GM21390 (cell line): Measurements from ENCODE around the gene POLR2F.
"Not testable (repeated sequence)": the region's sequence is repeated elsewhere in the genome, so short reads cannot be mapped to it uniquely, and the experiment has no call there.

Experiments used
- ATAC-seq: cut with Tn5 transposase; IDR thresholded peaks from one replicate; pipeline ENCODE4 v1.9.1; 2021; ENCODE audit not compliant: unreplicated experiment

The POLR2F gene

DNA sequence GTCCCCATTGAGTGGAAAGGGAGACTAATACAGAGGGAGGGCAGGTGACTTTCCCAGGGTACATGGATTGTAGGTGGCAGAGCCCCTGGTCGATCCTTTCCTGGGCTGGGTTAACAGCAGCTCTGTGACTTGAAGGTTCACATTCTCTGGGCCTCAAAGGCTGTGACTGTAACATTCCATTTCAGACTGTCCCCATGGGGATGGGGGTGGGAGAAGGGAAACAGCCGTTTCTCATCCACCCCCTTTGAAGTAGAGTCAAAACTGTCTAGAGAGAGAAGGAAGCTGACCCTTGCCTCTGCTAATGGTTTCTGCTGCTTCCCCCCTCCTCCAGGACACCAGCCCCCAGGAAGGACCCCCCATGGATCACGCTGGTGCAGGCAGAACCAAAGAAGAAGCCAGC, 28.2 kb upstream of the POLR2F start:
- ATAC-seq: no peak

DNA sequence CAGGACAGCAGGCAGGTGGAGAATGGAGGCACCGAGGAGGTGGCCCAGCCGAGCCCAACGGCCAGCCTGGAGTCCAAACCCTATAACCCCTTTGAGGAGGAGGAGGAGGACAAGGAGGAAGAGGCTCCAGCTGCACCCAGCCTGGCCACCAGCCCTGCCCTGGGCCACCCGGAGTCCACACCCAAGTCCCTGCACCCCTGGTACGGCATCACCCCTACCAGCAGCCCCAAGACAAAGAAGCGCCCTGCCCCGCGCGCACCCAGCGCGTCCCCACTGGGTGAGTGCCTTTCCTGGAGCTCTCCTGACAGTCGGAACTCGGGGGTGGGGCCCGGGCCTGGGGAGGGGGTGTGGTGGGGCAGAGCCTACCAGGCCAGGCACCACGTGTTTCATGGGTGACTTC, 27.7 kb upstream of the POLR2F start:
- no peak for ATAC-seq

DNA sequence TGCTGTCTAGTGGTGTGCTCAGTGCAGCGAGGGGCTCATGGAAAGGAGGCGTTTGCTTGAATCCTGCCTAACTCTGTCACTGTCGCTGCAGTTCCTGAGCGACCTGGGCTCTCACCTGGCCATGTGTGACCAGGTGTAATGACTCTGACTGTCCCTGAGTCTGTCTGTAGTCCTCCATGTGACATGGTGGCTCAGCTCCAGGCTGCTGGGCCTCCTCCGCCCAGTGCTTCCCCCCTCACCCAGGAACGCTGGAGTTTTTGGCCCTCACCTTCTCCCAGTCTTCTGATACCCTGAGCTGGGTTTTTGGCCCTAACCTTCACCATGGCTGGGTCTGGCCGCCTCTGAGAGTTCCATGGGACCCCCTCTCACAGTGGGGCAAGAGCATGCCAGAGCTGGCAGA, 27.1 kb upstream of the POLR2F start:
- no peak for ATAC-seq

DNA sequence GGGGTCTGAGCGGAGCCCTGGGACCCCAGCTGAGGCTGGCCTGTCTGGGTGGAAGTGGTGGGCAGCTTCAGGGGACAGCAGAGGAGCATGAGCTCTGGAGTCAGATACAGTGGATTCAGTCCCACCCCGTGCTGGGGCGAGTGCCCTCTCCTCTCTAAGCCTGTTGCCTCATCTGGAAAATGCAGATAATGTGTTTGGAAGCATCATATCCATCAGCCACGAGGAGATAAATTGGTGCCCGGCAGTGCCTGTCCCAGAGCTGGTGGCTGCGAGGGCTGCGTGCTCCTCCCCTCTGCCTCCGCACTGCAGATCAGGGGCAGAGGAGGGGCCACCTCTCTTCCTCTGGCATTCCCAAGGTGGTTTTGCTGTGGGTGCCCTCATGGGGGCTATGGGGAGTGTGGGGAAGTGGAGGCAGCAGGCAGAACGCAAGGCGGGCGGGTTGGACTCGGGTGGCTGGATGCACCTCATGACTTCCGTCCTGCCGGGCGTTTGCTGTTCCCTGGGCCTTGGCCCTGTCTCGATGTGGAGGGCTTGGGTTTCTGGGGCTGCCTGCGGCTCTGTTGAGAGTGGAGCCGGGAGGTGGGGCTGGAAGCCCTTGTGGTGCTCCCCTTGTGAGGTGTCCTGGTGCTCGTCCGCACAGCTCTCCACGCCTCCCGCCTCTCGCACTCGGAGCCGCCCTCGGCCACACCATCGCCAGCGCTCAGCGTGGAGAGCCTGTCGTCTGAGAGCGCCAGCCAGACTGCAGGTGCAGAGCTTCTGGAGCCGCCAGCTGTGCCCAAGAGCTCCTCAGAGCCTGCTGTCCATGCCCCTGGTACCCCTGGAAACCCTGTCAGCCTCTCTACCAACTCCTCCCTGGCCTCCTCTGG, 26.5 kb upstream of the POLR2F start:
- no peak for ATAC-seq

DNA sequence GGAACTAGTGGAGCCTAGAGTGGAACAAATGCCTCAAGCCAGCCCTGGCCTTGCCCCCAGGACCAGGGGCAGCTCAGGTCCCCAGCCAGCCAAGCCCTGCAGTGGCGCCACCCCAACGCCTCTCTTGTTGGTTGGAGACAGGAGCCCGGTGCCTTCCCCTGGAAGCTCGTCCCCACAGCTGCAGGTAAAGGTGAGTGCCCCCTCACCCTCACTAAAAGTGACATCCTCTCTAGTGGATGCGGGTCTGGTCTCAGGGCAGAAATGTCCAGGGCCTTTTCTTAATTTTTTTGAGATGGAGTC, 25.9 kb upstream of the POLR2F start:
- no peak for ATAC-seq

DNA sequence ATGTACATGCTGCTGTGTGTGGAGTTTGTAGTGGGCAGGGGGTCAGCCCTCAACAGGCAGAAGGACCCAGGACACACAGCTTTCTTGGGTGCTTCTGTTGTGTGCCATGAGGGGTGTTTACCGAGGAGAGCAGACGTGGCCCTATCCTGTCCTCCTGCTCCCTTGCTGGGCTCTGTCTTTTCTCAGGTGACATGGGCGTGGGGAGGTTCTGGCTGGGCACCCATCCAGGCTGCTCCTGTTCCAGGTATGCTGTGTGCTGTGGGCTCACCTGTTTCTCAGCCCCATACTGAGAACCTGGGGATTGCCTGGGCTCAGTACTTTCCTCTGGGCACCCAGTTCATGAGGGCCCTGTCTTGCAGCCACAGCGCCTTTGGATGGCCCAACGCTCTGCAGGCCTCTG, 24.1 kb upstream of the POLR2F start:
- ATAC-seq: no peak

DNA sequence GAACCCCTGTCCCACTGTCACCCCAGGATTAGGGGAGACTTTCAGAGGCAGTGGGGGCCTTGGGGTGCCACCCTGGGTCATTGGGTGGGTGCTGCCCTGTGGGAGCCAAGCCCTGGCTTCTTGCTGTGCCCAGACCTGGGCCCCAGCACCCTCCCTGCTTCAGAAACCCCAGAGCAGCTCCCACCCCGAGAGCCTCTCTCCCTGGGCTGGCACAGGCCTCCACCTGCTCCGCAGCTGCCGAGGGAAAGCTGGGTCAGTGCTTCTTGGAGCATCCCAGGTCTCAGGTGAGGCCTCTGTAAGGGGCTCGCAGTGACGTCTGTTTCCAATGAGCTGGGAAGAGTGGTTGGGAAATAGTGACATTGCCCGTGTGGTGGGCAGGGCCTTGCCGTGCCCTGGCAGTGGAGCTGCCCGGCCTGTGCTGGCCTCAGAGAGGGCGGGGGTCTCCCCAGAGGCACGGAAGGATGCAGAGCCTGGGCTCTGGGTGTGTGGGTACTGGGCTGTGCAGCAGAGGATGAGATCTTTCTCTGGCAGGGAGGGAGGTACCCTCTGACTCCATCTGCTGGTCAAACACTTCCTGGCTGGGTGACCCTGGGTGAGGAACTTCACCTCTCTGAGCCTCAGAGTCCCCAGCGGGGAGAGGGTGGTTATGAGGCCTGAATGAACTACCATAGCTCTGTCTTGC, 23.1 kb upstream of the POLR2F start:
- ATAC-seq: no peak

DNA sequence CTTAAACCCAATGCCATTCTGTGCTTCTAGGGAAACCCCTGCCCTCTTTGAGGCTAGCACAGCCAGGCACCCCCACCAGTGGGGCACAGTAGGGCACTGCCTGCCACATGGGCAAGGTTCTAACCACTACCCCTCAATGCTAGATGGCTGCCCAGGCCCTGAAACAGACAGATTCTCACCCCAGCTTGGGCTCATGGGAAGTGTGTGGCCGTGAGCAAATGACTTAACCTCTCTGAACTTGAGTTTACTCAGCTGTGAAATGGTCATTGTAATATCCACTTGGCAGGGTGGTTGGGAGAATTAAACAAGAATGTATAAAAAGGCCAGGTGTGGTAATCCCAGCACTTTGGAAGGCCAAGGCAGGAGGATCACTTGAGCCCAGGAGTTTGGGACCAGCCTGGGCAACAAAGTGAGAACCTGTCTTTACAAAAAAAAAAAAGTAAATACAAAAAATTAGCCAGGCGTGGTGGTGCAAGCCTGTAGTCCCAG, 22.5 kb upstream of the POLR2F start:
- ATAC-seq: no peak

DNA sequence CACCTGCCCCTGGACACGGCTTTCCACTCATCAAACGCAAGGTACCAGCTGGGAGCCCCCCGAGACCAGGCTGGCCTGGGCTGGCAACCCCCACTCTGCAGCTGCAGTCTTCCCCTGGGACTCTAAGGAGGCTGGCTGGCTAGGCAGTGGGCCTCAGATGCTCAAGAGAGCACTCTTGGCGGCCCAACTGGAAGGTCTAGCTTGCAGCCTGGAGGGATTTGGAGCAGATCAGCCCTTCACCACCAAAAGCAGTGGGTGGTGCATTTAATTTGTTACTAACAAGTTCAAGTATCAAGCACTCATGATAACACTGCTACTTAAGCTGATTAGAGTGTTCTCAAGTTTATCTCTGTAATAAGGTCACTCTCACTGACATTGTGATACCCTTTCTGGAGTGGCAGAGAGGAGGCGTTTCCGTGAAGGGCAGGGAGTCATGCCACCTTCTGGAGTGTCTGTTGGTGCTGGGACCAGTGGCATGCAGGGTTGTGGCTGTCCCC, 21.6 kb upstream of the POLR2F start:
- no peak for ATAC-seq

DNA sequence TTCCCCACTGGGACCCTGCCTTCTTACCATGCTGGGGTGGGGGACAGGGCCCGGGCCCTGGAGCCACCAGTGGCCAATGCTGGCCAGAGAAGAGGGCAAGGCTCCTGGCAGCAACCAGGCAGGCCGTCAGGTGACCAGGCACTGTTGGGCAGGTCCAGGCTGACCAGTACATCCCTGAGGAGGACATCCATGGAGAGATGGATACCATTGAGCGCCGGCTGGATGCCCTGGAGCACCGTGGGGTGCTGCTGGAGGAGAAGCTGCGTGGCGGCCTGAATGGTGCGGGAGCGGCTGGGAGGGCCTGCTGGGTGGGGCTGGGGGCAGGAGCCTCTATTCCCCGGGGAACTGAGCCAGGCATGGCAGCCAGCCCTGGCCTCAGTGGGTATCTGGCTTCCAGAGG, 21.1 kb upstream of the POLR2F start:
- ATAC-seq: no peak

DNA sequence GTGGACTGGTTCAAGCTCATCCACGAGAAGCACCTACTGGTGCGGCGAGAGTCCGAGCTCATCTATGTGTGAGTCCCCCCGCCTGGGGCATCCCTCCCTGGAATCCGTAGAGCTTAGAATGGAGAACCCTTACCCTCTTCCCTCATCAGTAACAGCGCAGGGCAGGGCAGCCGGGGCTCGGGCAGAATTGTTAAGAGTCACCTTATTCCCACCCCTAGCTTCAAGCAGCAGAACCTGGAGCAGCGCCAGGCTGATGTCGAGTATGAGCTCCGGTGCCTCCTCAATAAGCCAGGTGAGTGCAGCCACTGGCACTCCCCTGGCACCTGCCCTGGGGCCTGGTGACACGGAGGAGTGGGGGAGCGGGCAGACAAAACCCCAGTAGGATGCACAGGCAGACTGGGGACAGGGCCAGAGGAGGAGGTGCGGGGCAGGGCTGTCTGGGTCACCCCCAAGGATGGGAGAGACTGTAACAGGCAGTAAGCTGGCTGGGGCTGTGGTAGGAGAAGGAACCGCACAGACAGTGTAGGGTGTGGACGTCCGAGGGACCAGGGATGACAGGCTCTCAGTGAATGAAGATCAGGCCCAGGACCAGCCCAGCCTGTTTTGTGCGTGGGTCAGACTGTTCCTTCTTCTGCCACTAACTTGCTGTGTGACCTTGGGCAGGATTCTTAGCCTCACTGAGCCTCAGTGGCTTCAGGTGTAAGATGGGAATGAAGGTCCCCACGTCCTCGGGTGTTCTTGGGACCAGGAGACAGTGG, 20.5 kb upstream of the POLR2F start:
- ATAC-seq: no peak

DNA sequence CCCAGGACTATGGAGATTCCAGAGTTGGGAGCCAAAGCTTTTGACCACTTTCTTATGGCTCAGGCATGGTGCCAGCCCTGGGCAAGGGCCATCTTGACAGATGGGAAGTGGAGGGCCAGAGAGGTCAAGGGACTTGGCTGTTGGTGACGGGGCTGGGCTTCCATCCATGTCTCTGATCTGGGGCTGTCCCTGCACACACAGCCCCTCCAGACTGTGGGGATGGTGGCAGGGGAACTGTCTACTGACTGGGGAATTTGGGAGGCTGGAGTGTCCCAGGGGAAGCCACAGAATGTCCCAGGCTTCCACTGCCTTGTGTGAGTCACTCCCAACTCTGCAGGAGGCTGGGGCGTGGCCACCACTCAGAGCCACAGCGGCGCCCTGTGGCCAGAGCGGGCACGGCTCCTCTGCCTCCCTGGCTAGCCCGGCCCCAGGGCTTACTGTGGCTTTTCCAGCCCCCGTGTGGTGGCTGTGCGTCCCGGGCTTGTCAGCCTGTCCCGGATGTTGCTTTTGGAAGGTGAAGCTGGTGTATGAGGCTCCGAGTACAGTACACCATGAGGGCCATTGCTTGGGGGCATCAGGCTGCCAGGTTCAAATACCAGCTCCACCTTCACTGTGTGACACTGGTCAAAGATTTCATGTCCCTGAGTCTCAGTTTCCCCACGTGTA, 19.7 kb upstream of the POLR2F start:
- peak; percentile 78 for ATAC-seq

DNA sequence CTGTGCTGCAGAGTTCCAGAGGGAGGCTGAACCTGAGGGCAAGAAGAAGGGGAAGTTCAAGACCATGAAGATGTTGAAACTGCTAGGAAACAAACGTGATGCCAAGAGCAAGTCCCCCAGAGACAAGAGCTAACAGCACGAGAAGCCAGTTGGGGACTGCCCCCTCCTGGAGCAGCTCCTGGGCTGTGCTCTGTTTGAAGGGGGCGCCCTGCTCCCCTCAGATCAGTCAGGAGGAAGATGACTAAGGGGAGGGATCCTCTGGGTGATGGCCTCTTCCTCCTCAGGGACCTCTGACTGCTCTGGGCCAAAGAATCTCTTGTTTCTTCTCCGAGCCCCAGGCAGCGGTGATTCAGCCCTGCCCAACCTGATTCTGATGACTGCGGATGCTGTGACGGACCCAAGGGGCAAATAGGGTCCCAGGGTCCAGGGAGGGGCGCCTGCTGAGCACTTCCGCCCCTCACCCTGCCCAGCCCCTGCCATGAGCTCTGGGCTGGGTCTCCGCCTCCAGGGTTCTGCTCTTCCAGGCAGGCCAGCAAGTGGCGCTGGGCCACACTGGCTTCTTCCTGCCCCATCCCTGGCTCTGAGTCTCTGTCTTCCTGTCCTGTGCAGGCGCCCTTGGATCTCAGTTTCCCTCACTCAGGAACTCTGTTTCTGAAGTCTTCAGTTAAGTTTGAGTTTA, 12.7 kb upstream of the POLR2F start:
- ATAC-seq: no peak

DNA sequence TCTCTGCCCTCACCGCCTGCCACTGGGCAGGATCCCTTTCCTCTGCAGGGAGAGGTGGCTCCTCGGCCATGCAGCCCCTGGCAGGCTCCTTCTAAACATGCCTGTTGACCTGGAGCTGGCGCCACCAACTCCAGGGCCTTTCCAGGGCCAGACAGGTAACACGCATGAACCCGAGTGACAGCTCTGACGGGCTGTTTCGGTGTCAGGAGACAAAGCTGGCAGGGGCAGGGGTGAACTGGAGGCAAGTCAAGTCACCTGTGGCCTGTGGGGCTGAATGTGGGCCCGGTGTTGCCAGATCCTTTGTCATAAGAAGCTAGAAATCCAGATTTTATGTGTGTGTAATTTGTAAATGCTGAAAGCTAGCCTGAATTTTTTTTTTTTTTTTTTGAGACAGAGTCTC, 11.4 kb upstream of the POLR2F start:
- no peak for ATAC-seq

DNA sequence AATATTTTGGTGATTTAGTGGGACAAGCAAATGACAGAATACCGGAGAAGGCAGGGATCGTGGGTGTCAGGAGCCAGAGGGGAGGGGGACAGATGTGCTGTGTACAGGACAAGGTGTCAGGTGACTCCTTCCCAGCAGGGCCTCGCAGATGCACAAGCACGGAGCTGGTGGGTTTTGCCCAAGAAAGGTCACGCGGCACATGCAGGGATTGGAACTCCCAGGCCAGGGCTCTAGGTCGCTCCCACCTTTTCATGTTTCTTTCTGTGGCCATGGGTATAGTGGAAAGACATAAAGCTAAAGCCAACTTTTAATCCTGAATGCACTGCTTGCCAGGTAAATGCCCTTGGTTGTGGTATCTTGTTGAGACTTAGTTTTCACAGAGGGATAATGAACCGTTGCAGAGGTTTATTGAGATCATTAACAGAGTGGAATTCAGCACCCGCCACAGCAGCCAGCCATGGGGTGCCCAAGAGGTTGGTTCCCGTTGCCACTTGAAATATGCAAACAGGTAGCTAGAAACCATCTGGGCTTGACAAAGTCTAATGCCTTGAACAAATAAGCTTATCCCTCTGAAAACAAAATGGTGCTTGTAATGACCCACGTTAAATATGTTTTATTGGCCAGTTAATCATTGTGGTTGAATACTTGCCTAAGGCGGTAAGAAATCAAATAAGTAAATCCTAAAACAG, 10.2 kb upstream of the POLR2F start:
- ATAC-seq: no peak

DNA sequence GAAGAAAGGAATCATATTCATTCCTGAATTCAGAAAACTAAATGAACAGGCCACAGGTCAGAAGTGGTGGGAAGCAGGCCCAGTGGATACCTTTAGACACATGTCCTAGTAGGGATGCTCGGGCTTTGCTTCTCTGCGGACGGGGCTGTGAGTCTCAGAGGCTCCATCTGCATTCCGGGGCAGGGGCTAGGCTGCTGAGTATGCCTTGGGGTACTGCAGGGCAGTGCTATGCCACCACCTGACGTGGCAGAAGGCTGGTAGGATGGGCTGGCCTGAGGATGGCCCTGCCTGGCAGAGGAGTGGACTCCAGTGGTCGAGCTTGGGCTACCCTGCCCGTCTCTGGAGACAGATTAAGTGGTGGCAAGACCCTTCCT, 9.7 kb upstream of the POLR2F start:
- ATAC-seq: no peak

DNA sequence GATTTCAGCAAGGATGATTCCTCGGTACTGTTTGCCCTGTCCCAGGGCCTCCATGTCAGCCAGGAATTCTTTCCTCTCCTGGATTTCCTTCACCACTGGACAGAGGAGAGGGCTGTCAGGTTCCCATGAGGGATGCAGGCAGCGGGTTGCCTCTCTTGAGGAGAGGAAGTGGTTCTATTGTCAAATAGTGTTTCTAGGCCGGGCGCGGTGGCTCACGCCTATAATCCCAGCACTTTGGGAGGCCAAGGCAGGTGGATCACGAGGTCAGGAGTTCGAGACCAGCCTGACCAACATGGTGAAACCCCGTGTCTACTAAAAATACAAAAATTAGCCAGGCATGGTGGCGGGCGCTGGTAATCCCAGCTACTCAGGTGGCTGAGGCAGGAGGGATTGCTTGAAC, 9.1 kb upstream of the POLR2F start:
- not testable (repeated sequence) for ATAC-seq

DNA sequence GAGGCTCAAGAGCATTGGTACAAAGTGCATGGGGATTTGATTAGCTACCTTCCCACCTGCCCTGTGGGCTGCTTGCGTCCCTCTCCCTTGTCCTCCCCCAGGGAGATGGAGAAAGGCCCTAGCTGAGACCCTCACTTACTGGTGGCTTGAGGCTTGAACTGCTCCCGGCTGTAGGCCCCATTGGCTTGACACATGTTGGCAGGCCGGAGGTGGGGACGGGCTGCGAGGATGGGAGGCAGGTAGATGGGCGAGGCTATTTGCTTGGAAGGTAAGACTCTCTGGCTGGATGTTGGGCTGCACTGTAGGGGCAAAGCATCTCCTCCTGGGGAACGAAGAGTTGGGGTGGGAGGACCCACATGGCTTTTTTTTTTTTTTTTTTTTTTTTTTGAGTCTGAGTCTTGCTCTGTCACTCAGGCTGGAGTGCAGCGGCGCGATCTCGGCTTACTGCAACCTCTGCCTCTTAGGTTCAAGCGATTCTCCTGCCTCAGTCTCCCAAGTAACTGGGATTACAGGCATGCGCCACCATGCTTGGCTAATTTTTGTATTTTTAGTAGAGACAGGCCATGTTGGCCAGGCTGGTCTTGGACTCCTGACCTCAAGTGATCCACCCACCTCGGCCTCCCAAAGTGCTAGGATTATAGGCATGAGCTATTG, 6.2 kb upstream of the POLR2F start:
- ATAC-seq: not testable (repeated sequence)

DNA sequence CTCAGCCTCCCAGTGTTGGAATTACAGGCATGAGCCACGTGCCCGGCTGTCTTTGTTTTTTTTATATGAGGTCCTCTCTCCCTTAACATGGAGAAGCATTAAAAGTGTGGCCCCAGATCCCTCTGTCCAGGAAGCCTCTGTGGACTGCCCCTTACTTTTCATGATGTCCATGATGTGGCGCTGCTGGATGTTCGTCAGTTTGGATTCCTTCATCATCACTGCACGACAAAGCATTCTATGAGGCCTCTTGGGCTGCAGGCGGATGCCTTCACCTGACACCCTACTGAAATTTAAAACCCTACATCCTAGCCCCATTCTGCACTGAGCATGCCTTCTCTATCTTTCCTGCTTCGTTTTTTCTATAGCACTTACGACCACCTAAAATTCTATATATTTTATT, 2.2 kb upstream of the POLR2F start:
- ATAC-seq: no peak

DNA sequence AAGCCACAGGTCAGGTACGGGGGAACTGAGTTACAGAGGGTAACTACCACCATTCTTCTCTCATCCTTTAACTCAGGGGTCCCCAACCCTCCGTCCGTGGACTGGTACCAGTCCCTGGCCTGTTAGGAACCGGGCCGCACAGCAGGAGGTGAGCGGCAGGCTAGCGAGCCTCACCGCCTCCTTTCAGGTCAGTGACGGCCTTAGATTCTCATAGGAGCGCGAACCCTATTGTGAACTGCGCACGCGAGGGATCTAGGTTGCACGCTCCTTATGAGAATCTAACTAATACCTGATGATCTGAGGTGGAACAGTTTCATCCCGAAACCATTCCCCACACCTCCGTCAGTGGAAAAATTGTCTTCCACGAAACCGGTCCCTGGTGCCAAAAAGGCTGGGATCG, 870 bp upstream of the POLR2F start:
- ATAC-seq: not testable (repeated sequence)
